ENCODE measurements around the gene RASGRP4.

GRCh38 chr19:38443458-38443999 is 17.5 kb upstream of the RASGRP4 start:
- TF ChIP-seq CTCF (IDR thresholded peaks at IDR 0.05; ENCODE audit: insufficient read depth, low read depth, low read length): no peak
- TF ChIP-seq EZH2 (IDR thresholded peaks at IDR 0.05; ENCODE audit: insufficient read depth, low read length): no peak
